ENCODE results near the gene FLNB. TPM values are rescaled to one million over a fixed set of nuclear protein-coding genes. Genes with fewer than 3 reads are reported as not detected.
"Not testable (repeated sequence)": the region's sequence is repeated elsewhere in the genome, so short reads cannot be mapped to it uniquely, and the experiment has no call there.

FLNB gene
- total RNA-seq, 1 donor from 2014 or later, result 72.9 TPM

GRCh38 chr3:58200121-58200709 lies 192.0 kb downstream of the FLNB start:
- no peak for TF ChIP-seq CTCF (IDR thresholded peaks at IDR 0.05)
- no peak for DNase-seq (ENCODE audit: extremely low spot score, unreplicated experiment)
- no peaks in the 10 kb centered on the region for H3K36me3 Mint-ChIP-seq (ENCODE audit: unreplicated experiment)

GRCh38 chr3:58200846-58201355 lies 192.7 kb downstream of the FLNB start:
- Mint-ChIP-seq H3K4me1 (ENCODE audit: unreplicated experiment) (peaks cover 32% of the 10 kb centered on the region), H3K36me3 (ENCODE audit: unreplicated experiment) (no peaks in the 10 kb centered on the region), H3K27me3 (ENCODE audit: unreplicated experiment) (no peaks in the 10 kb centered on the region), H3K4me3 (ENCODE audit: unreplicated experiment) (no peak overlapping the region), H3K27ac (ENCODE audit: unreplicated experiment) (peak overlapping the region; percentile 34), H3K9me3 (ENCODE audit: unreplicated experiment) (peaks cover 4% of the 10 kb centered on the region)
- TF ChIP-seq CTCF (IDR thresholded peaks at IDR 0.05), result no peak
- DNase-seq (ENCODE audit: extremely low spot score, unreplicated experiment), result no peak

More at GRCh38 chr3:58200121-58200709, 192.0 kb downstream of the FLNB start:
- H3K4me3 Mint-ChIP-seq (ENCODE audit: unreplicated experiment), result no peak overlapping the region
- H3K27me3 Mint-ChIP-seq (ENCODE audit: unreplicated experiment), result no peaks in the 10 kb centered on the region
- peaks cover 32% of the 10 kb centered on the region for H3K4me1 Mint-ChIP-seq (ENCODE audit: unreplicated experiment)
- H3K27ac Mint-ChIP-seq (ENCODE audit: unreplicated experiment), result peak overlapping the region; percentile 34
- peaks cover 4% of the 10 kb centered on the region for H3K9me3 Mint-ChIP-seq (ENCODE audit: unreplicated experiment)

DNA sequence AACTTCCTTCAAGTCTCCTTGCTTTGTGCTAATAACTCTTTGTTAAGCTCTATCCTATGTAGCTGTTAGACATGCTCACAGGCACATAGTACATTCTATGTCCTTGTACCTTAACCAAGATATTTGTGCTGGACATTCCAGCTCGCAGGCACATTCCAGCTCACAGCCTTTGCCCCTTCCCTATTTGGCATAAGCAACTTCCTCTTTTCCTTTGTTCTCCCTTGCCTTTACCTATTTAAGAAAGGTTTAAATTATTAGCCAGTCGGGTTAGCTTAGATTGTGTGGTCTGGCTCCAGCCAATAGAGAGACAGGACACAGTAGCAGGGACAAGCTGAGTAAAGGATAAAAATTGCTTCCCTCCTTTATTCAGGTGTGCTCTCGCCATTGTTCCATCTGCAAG lies 193.2 kb downstream of the FLNB start:
- H3K27me3 Mint-ChIP-seq (ENCODE audit: unreplicated experiment); H3K4me3 Mint-ChIP-seq (ENCODE audit: unreplicated experiment); H3K27ac Mint-ChIP-seq (ENCODE audit: unreplicated experiment); H3K9me3 Mint-ChIP-seq (ENCODE audit: unreplicated experiment); H3K36me3 Mint-ChIP-seq (ENCODE audit: unreplicated experiment); DNase-seq (ENCODE audit: extremely low spot score, unreplicated experiment): not testable (repeated sequence)
- peaks cover 32% of the 10 kb centered on the region for H3K4me1 Mint-ChIP-seq (ENCODE audit: unreplicated experiment)

DNA sequence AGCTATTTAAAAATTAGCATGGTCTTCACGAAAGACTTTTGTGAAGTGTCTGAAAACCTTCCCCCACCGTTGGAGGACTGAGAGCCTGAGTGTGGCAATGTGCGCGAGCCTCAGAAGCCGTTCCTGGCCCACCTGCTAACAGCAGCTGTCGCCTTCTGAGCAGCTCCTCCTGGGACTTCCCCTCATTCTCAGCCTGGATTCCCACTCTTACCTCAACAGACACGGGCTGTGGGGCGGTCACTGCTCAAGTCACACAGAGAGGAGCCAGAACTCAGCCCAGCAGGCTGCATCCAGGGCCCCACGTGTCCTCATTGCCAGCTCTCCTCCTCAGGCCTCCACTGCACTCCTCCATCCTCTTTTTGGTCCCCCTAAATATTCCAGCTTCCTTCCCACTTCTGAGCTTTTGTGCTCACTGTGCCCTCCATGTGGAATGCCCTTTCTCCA lies 194.7 kb downstream of the FLNB start:
- Mint-ChIP-seq H3K4me3 (ENCODE audit: unreplicated experiment) (no peak overlapping the region), H3K9me3 (ENCODE audit: unreplicated experiment) (peaks cover 4% of the 10 kb centered on the region), H3K27ac (ENCODE audit: unreplicated experiment) (no peak overlapping the region), H3K36me3 (ENCODE audit: unreplicated experiment) (no peaks in the 10 kb centered on the region), H3K27me3 (ENCODE audit: unreplicated experiment) (peaks cover 3% of the 10 kb centered on the region), H3K4me1 (ENCODE audit: unreplicated experiment) (peaks cover 32% of the 10 kb centered on the region)
- no peak for TF ChIP-seq CTCF (IDR thresholded peaks at IDR 0.05)
- DNase-seq (ENCODE audit: extremely low spot score, unreplicated experiment), result no peak

DNA sequence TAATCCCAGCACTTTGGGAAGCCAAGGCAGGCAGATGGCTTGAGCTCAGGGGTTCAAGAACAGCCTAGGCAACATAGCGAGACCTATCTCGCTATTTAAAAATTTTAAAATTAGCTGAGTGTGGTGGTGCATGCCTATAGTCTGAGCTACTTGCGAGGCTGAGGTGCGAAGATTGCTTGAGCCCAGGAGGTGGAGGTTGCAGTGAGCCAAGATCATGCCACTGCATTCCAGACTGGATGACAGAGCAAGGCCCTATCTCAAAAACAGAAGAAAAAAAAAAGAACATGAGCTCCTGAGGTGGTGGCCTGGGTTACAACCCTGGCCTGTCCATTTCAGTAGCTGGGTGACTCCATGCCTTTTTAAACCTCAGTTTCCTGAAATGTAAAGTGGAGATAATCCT lies 195.3 kb downstream of the FLNB start:
- H3K4me1 Mint-ChIP-seq (ENCODE audit: unreplicated experiment), result peaks cover 26% of the 10 kb centered on the region
- H3K36me3 Mint-ChIP-seq (ENCODE audit: unreplicated experiment), result no peaks in the 10 kb centered on the region
- H3K9me3 Mint-ChIP-seq (ENCODE audit: unreplicated experiment), result peaks cover 4% of the 10 kb centered on the region
- H3K27me3 Mint-ChIP-seq (ENCODE audit: unreplicated experiment), result peaks cover 7% of the 10 kb centered on the region
- no peak overlapping the region for H3K4me3 Mint-ChIP-seq (ENCODE audit: unreplicated experiment)
- H3K27ac Mint-ChIP-seq (ENCODE audit: unreplicated experiment), result no peak overlapping the region
- DNase-seq (ENCODE audit: extremely low spot score, unreplicated experiment), result no peak
- TF ChIP-seq CTCF (IDR thresholded peaks at IDR 0.05), result no peak
